ENCODE results near the gene PLAAT1. TPM values are rescaled to one million over a fixed set of nuclear protein-coding genes. Genes with fewer than 3 reads are reported as not detected.

The PLAAT1 gene
- total and polyA plus RNA-seq, 3 donors from 2014 or later: 48.5 to 119 (median 76.3) TPM

DNA sequence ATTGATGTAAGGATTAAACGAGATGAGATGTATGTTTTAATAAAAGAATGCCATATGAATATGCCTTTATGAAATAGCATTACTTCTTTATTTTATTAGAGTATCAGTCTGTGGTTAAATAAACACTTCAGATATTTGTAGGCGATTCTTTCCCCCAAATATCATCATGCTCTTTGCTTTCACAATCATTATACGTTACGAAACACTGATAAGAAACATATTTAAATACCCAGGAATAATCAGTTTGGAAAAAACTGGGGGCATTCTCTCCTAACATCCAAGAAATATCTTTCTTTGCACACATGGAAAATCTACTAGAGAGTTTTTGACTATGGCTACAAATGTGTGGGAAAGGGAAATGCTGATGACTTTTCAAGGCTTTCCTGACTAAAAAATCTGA is 4.4 kb upstream of the PLAAT1 start:
- H3K36me3 ChIP-seq (ENCODE audit: low read depth, missing control alignments): no peaks in the 10 kb centered on the region
- no peaks in the 10 kb centered on the region for H3K4me1 ChIP-seq
- DNase-seq: no peak
- intact Hi-C loops (cut with DNase I; ENCODE audit: low total_unique reads): no loop called here
- H3K4me3 ChIP-seq: no peak overlapping the region
- no peak overlapping the region for H3K27ac ChIP-seq
- 63 to 67% methylated on average over 4 of the region's 4 CpGs for WGBS, 2 donors
- H3K27me3 ChIP-seq: no peaks in the 10 kb centered on the region
- H3K9me3 ChIP-seq: no peaks in the 10 kb centered on the region
- TF ChIP-seq, protein P1, sequence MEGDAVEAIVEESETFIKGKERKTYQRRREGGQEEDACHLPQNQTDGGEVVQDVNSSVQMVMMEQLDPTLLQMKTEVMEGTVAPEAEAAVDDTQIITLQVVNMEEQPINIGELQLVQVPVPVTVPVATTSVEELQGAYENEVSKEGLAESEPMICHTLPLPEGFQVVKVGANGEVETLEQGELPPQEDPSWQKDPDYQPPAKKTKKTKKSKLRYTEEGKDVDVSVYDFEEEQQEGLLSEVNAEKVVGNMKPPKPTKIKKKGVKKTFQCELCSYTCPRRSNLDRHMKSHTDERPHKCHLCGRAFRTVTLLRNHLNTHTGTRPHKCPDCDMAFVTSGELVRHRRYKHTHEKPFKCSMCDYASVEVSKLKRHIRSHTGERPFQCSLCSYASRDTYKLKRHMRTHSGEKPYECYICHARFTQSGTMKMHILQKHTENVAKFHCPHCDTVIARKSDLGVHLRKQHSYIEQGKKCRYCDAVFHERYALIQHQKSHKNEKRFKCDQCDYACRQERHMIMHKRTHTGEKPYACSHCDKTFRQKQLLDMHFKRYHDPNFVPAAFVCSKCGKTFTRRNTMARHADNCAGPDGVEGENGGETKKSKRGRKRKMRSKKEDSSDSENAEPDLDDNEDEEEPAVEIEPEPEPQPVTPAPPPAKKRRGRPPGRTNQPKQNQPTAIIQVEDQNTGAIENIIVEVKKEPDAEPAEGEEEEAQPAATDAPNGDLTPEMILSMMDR (IDR thresholded peaks at IDR 0.05): no peak
- no peak for TF ChIP-seq POLR2A (IDR thresholded peaks at IDR 0.05)

DNA sequence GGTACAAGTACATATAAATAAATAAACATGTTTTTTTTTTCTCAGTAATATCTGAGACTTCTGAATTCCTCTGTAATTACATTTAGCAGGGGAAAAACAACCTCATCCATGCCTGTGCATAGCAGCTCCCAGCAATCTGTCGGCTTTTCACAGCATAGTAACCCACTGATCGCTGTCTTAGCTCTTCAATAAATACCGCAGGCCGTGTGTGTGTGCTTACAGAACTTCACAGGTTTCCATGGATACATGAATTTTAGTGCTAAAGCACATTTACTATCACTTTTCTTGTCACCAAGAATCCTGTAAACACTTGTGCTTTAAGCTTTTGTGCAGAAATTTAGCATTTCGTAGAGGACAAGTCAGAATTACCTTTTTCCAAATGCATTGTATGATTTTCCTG is 4.0 kb upstream of the PLAAT1 start:
- Histone ChIP-seq H3K36me3 (ENCODE audit: low read depth, missing control alignments) (no peaks in the 10 kb centered on the region), H3K27ac (no peak overlapping the region), H3K27me3 (no peaks in the 10 kb centered on the region), H3K4me3 (no peak overlapping the region), H3K4me1 (no peaks in the 10 kb centered on the region), H3K9me3 (no peaks in the 10 kb centered on the region)
- intact Hi-C loops (cut with DNase I; ENCODE audit: low total_unique reads): no loop called here
- TF ChIP-seq POLR2A (IDR thresholded peaks at IDR 0.05): no peak
- TF ChIP-seq, protein P1 (IDR thresholded peaks at IDR 0.05): no peak
- 55 to 63% methylated on average over 5 of the region's 5 CpGs for WGBS, 2 donors
- DNase-seq: no peak

DNA sequence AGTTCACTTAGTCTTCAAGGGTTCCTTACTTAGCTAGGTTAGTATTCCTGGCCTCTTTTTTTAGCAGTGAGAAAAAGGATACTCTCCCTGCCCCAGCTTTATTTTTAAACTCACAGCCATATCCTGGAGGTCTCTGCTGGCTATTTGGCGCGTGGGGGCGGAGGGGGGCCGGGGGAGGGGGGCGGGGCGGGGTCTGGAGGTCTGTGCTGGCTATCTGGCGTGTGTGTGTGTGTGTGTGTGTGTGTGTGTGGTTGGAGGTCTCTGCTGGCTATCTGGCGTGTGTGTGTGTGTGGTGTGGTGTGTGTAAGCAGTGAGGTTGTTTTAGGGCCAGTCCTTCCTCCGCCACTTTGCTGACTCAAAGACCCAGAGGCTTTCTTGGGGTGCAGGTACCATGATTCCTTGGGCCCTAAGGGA is 579 bp upstream of the PLAAT1 start:
- intact Hi-C loops (cut with DNase I; ENCODE audit: low total_unique reads): no loop called here
- Histone ChIP-seq H3K4me3 (peak overlapping the region; percentile 56 to 71), H3K27me3 (no peaks in the 10 kb centered on the region), H3K36me3 (ENCODE audit: low read depth, missing control alignments) (no peaks in the 10 kb centered on the region), H3K27ac (peak overlapping the region; percentile 63 to 79), H3K9me3 (no peaks in the 10 kb centered on the region), H3K4me1 (peaks cover 3% of the 10 kb centered on the region)
- TF ChIP-seq POLR2A (IDR thresholded peaks at IDR 0.05): no peak
- TF ChIP-seq, protein P1 (IDR thresholded peaks at IDR 0.05): no peak
- WGBS, 2 donors: 1 to 4% methylated on average over 4 to 9 of the region's 9 CpGs
- DNase-seq: no peak

DNA sequence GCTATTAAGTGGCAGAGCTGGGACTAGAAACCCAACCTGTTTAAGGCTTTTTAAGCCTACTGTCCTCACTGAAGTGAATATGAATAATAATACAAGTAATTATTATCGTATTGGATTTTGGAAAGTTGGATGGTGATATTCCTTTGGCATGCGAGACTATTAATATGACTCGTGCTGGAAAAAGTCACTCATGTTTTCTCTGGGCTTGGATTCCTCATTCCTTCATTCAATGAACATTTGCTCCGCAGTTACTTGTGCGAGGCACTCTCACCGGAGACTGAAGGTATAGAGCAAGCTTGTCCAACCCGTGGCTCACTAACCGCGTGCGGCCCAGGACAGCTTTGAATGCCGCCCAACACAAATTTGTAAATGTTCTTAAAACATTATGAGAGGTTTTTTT is 694 bp downstream of the PLAAT1 start:
- intact Hi-C loops (cut with DNase I; ENCODE audit: low total_unique reads): no loop called here
- H3K36me3 ChIP-seq (ENCODE audit: low read depth, missing control alignments): no peaks in the 10 kb centered on the region
- peaks cover 3% of the 10 kb centered on the region for H3K4me1 ChIP-seq
- WGBS, 2 donors: 58 to 69% methylated on average over 11 of the region's 11 CpGs
- H3K27me3 ChIP-seq: no peaks in the 10 kb centered on the region
- TF ChIP-seq, protein P1 (IDR thresholded peaks at IDR 0.05): no peak
- TF ChIP-seq POLR2A (IDR thresholded peaks at IDR 0.05): no peak
- H3K9me3 ChIP-seq: no peaks in the 10 kb centered on the region
- peak overlapping the region; percentile 56 to 71 for H3K4me3 ChIP-seq
- peak overlapping the region; percentile 79 to 85 for H3K27ac ChIP-seq
- no peak for DNase-seq

DNA sequence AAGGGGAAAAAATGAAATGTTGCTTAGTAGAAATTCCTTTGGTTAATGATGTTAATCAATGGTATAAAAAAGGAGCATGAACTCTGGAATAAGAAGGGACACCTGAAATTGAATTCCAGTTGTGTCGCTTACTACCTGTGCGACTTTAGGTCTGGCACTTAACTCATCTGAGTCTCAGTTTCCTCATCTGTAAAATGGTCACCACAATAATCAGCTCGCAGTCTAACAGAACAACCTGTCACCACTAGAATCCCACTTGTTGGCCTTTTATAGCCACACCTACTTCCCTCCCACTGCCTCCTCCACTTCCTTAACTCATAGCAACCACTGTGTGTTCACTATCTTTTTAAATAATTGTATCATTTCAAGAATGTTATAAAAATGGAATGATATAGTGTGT is 2.5 kb downstream of the PLAAT1 start:
- WGBS, 2 donors: 59 to 82% methylated on average over 3 of the region's 3 CpGs
- intact Hi-C loops (cut with DNase I; ENCODE audit: low total_unique reads): no loop called here
- no peak for DNase-seq

More for the DNA sequence above, 2.5 kb downstream of the PLAAT1 start:
- Histone ChIP-seq H3K36me3 (ENCODE audit: low read depth, missing control alignments) (no peaks in the 10 kb centered on the region), H3K9me3 (no peaks in the 10 kb centered on the region), H3K27ac (no peak overlapping the region), H3K4me1 (peaks cover 3% of the 10 kb centered on the region), H3K4me3 (no peak overlapping the region), H3K27me3 (no peaks in the 10 kb centered on the region)
- TF ChIP-seq, protein P1 (IDR thresholded peaks at IDR 0.05): no peak
- no peak for TF ChIP-seq POLR2A (IDR thresholded peaks at IDR 0.05)

All from testis (tissue), 3 donors.